Esophagus muscularis mucosa (tissue), 4 donors: Measurements from ENCODE around the gene PROSER3.

Experiments used
- CTCF ChIP-seq, 3 experiments: fragments of 200-600 bp in 2 of 3; fragments of 450-650 bp in 1 of 3; sonication (generic) in 2 of 3; IDR thresholded peaks; one replicate each; pipeline ENCODE4 v1.5.1; 2017 to 2019; ENCODE audit warnings: antibody characterized with exemption in 3 of 3, mild to moderate bottlenecking in 2 of 3, moderate library complexity in 1 of 3
- EP300 ChIP-seq: sonication (generic); formaldehyde crosslinking; IDR thresholded peaks from one replicate; pipeline ENCODE4 v1.6.1; 2017; ENCODE audit warnings: antibody characterized with exemption
- POLR2A ChIP-seq: fragments of 450-650 bp; IDR thresholded peaks from one replicate; pipeline ENCODE4 v1.6.1; 2017; ENCODE audit warnings: antibody characterized with exemption, moderate library complexity, mild to moderate bottlenecking, low read depth
- POLR2AphosphoS5 ChIP-seq, 2 donors: sonication (generic); formaldehyde crosslinking; IDR thresholded peaks; one replicate each; pipeline ENCODE4 v1.6.1; 2017; ENCODE audit warnings: antibody characterized with exemption in 2 of 2

GRCh38 chr19:35712567-35713505 lies 45.1 kb upstream of the PROSER3 start:
- no peak for TF ChIP-seq CTCF (IDR thresholded peaks at IDR 0.05)
- no peak for TF ChIP-seq POLR2AphosphoS5 (IDR thresholded peaks at IDR 0.05)
- no peak for TF ChIP-seq EP300
- TF ChIP-seq POLR2A = no peak
